ENCODE results near the gene PPM1K.

Gene PPM1K

GRCh38 chr4:88216395-88216794, 68.0 kb downstream of the PPM1K start:
- DNase-seq, result no peak

DNA sequence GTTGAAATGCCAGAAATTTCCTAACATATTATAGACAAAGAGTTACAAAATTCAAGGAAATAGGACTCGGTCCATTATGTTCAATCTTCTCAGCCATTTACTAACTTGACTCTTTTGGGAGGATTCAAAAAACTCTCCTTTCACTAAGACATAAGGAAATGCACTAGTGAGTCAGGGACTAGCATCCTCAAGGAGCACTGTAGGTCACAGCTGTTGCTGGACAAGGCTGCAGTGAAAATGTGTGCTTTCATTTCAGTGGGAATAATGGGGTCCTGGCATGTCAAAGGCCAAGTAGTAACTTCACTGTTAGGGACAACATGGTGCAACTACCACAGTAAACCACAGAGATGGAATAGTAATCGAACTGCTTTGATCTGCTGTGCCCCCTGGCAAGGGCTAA, 69.0 kb downstream of the PPM1K start:
- DNase-seq, result no peak

DNA sequence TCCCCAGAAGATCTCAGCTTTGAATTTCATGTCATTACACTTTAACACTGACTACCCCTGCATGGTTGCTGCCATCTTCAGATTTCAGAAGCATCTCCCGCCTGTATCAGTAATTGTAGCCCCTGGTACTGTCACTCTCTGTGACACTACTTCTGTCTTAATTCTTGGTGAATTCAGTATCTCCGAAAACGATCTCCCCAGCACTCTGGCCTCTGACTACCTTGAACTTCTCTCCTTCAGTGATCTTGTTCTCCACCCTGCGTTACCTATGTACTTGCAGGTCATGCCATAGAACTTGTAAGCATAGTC, 72.2 kb downstream of the PPM1K start:
- no peak for DNase-seq

- DNase-seq, result peak; percentile 91
Measured at GRCh38 chr4:88211473-88212252, 72.7 kb downstream of the PPM1K start.

- no peak for DNase-seq
Measured at GRCh38 chr4:88208156-88208555, 76.2 kb downstream of the PPM1K start.
